Skeletal muscle satellite cell (primary cell): ENCODE data around the gene WEE2. TPM values are rescaled to one million over a fixed set of nuclear protein-coding genes. Genes with fewer than 3 reads are reported as not detected.

Source experiments
- H3K27me3 ChIP-seq: 2 replicates; pipeline ENCODE4 v1.7.0; 2013; ENCODE audit warnings: low read length; ENCODE audit not compliant: control insufficient read depth, insufficient read depth
- H3K36me3 ChIP-seq: 2 replicates; pipeline ENCODE4 v1.7.0; 2013; ENCODE audit warnings: mild to moderate bottlenecking, control low read depth, low read length; ENCODE audit not compliant: insufficient read depth
- H3K4me1 ChIP-seq: 2 replicates; pipeline ENCODE4 v1.7.0; 2013; ENCODE audit warnings: low read length; ENCODE audit not compliant: control insufficient read depth, insufficient read depth
- H3K4me2 ChIP-seq: 2 replicates; pipeline ENCODE4 v1.7.0; 2013; ENCODE audit warnings: mild to moderate bottlenecking, low read length
- H3K4me3 ChIP-seq: 2 replicates; pipeline ENCODE4 v1.7.0; 2013; ENCODE audit warnings: low read length
- H3K9ac ChIP-seq: 2 replicates; pipeline ENCODE4 v1.7.0; 2013; ENCODE audit warnings: mild to moderate bottlenecking, low read depth, low read length, moderate library complexity
- H3K9me3 ChIP-seq: replicated peaks from 2 replicates; pipeline ENCODE4 v1.7.0; 2013; ENCODE audit warnings: mild to moderate bottlenecking, control low read depth, low read length
- total RNA-seq: library from RNA; depleted of rRNA; stranded (reverse); fragments of >200 nt; gene quantifications from 2 replicates; pipeline ENCODE4 v1.2.3, GENCODE V29; 2012; rRNA removed

WEE2 gene
- not detected in 2 replicates for total RNA-seq

DNA sequence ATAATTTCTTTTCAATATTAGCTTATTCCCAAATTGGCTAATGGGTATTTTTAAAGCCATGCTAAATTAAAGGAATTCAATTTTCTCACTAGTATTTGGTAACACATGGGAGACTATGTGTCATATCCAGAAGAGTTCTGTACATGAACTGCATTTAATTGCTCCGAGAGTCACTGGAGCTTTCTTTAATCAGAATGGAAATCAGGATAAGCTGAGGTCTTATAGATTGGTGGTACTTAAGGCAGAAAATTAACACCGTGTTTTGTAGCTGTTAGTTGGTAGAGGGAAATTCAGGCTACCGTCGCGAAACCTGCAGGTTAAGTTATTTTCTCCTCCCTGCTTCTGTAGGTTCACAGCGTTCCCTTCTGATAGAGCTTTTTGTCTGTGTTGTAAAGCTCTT, at the start of gene WEE2:
WEE2 (plus strand) TSS at position 3 of the 400 bp plus-strand sequence. CDS start 406 bp downstream, outside the sequence.
- no peaks in the 10 kb centered on the region for H3K9me3 ChIP-seq
- H3K27me3 ChIP-seq: no peaks in the 10 kb centered on the region
- no peaks in the 10 kb centered on the region for H3K36me3 ChIP-seq
- no peak within 1 kb of the TSS for H3K4me3 ChIP-seq
- no peak within 1 kb of the TSS for H3K4me2 ChIP-seq
- peaks cover 12% of the 10 kb centered on the region for H3K4me1 ChIP-seq
- no peak within 1 kb of the TSS for H3K9ac ChIP-seq

GRCh38 chr7:141659501-141659900, 48.7 kb upstream of the WEE2 start:
- Histone ChIP-seq H3K4me2 (no peak overlapping the region), H3K4me3 (no peak overlapping the region), H3K36me3 (peaks cover 13% of the 10 kb centered on the region), H3K4me1 (no peaks in the 10 kb centered on the region), H3K9me3 (no peaks in the 10 kb centered on the region), H3K9ac (no peak overlapping the region), H3K27me3 (no peaks in the 10 kb centered on the region)

DNA sequence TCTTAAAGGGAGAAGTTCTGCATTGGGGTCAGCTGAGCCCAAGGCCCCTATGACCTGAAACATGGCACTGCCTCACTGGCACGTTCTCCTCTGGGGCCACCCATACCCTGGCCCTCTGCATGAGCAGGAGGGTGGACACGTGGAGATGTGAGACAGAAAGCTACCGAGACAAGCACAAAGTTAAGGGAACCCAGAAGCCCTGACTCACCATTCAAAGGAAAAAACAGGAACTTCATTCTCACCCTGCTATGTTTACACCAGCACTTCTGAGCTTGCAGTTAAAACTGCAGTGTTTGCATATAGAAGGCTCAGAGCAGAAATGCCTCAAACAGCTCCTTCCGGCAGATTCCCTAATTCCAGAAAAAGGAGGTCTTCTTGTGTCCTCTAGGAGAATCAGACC, 47.9 kb upstream of the WEE2 start:
- Histone ChIP-seq H3K4me2 (no peak overlapping the region), H3K4me1 (no peaks in the 10 kb centered on the region), H3K4me3 (no peak overlapping the region), H3K9me3 (no peaks in the 10 kb centered on the region), H3K9ac (no peak overlapping the region), H3K36me3 (peaks cover 13% of the 10 kb centered on the region), H3K27me3 (no peaks in the 10 kb centered on the region)

DNA sequence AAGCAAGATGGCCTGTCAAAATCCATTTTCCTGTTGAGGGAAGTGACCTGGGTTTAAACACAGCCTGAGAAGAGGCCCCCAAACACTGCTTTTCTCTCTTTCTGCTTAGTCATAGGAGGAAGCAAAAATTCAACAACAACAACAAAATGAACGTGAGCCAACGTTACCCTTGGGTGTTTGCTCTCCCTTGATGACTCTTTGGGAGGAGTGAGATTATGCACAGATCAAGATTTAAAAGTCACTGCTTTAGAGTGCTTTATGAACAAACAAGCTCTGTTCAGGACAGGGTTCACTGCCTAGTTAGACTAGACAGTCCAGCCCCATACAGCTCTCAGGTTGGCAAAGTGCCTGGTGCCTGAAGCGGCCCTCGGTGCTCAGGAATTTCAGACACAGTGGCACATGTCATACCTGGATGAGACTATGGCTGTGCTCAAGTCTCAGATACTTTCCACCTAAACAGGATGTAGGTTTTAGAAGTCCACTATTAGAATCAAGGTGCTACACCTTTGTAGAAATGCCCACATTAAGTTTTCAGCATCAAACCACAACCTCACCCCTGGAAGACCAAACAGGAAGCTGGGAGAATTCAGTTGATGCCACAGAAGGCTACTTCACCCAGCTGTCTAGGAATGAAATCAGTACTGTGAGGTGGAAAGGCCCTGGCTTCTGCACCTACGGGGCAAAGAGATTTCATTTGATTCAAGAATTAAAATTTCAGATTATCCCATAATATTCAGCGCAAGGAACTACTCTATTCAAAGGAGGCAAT, 44.9 kb upstream of the WEE2 start:
- Histone ChIP-seq H3K4me3 (no peak overlapping the region), H3K36me3 (peaks cover 13% of the 10 kb centered on the region), H3K9ac (no peak overlapping the region)

DNA sequence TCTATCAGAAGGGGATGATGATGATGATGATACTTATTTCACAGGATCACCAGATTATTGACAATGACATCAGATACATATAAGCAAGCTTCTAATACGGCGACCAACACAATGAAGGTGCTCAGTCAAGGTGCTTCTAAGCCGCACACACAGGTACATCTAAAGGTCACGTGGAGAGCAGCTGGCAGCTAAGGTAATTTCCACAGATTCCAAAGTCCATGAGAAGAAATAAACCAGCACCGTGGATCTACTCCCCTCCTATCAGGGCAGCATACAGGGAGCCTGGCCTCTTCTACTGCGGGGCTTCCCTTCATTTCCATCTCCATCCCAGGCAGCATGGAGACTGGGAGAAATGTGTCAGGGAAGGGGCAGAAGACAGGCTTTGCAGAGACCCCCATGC, 43.7 kb upstream of the WEE2 start:
- no peak overlapping the region for H3K4me3 ChIP-seq
- H3K4me1 ChIP-seq: no peaks in the 10 kb centered on the region
- H3K4me2 ChIP-seq: no peak overlapping the region
- no peaks in the 10 kb centered on the region for H3K9me3 ChIP-seq
- H3K9ac ChIP-seq: no peak overlapping the region
- H3K27me3 ChIP-seq: no peaks in the 10 kb centered on the region
- peaks cover 7% of the 10 kb centered on the region for H3K36me3 ChIP-seq

More for the DNA sequence above, 44.9 kb upstream of the WEE2 start:
- no peaks in the 10 kb centered on the region for H3K9me3 ChIP-seq
- no peak overlapping the region for H3K4me2 ChIP-seq
- H3K27me3 ChIP-seq: no peaks in the 10 kb centered on the region
- no peaks in the 10 kb centered on the region for H3K4me1 ChIP-seq

DNA sequence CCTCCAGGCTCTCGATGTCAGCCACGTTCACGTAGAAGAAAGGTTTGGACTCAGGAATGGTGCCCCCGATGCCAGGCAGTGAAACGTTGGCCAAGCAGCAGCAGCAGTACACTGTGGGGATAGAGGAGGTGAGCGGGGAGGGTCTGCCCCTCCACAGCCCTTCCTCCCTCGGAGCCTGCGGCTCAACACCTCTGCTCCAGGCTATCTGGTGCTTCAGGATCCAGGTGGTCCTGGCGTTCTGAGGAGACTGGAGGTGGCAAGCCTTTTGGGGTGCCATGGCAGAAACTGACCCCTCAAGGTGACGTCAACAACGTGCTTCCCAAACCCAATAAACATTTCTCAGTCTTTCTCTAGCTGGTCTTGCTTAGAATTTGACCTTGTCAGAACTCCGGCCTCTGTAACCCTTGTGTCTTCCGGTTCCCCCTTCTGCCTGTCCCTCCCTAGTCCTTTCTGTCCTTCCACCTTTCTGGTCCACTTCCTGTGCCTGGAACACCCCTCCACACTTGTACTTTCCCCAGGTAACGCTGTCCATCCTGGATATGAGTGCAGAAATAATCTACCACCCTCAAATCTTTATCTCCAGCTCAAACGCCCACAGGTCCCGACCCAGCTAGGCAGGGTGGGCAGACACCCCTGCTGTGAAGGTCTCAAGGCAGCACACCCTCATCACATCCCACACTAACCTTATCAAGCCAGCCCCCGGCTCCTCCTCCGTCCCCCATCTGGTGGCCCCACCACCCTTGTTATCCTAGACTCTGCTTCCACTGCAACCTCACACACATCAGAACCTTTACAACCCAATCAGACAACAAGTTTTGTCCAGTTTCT, 42.7 kb upstream of the WEE2 start:
- no peak overlapping the region for H3K9ac ChIP-seq
- no peaks in the 10 kb centered on the region for H3K27me3 ChIP-seq
- no peak overlapping the region for H3K4me3 ChIP-seq
- no peaks in the 10 kb centered on the region for H3K9me3 ChIP-seq
- no peak overlapping the region for H3K4me2 ChIP-seq
- no peaks in the 10 kb centered on the region for H3K4me1 ChIP-seq
- no peaks in the 10 kb centered on the region for H3K36me3 ChIP-seq

- no peak overlapping the region for H3K4me2 ChIP-seq
- no peaks in the 10 kb centered on the region for H3K27me3 ChIP-seq
- no peaks in the 10 kb centered on the region for H3K36me3 ChIP-seq
- no peaks in the 10 kb centered on the region for H3K9me3 ChIP-seq
- H3K9ac ChIP-seq: no peak overlapping the region
- H3K4me3 ChIP-seq: no peak overlapping the region
- no peaks in the 10 kb centered on the region for H3K4me1 ChIP-seq
These were observed 42.1 kb upstream of the WEE2 start for GRCh38 chr7:141666071-141666470.

DNA sequence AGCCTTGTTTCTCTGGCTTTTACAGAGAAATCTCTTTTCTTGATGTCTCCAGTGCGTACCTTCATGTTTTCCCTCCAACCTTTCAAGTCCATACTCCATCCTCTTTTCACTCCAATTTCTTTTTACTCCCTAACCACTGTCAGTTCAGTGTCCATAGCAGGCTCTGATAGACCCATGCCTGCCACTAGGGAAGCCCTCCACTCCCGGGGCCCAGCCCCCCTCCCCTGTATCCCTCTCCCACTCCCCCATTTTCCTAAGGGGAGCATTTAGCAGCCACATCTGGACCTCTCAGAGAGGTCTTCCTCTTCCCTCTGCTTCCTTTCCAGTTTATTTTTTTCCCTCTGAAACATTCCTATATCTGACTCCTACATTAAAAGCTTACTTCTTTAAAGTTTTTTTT, 39.3 kb upstream of the WEE2 start:
- Histone ChIP-seq H3K4me2 (no peak overlapping the region), H3K9me3 (no peaks in the 10 kb centered on the region), H3K9ac (no peak overlapping the region), H3K36me3 (no peaks in the 10 kb centered on the region), H3K4me1 (no peaks in the 10 kb centered on the region), H3K4me3 (no peak overlapping the region), H3K27me3 (no peaks in the 10 kb centered on the region)

DNA sequence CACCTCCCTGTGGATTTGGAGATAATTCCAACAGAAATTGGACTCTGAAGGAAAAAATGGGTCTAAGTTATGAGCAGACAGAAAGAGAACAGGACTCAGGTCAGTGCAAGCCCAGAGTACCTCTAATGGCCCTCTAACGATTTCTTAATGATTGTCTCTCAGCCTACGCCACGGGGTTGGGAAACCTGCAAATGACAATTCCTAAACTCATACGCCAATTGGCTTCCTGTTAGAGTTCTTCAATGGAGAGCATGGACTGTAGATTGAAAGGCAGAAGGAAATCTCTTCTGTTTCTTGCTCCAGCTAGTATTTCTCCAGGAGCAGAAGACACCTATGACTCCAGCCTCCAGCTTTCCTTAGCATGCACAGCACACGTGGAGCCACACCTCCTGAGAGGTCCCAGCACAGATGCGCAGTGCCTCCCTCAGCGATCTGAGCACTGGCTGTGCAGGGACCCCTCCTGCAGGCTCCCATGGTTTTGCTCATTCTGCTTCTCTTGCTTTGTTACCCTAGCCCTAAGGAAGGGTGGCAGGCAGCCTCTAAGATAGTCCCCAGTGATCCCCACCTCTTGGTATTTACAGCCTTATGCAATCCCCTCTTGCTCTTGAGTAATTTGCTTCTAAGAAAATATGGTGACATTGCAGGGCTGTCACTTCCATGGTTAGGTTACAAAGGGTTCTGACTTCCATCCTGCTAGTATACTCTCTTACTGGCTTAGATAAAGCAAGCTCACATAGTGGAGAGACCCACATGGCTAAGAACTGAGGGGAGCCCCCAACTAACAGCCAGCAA, 36.3 kb upstream of the WEE2 start:
- Histone ChIP-seq H3K4me1 (no peaks in the 10 kb centered on the region), H3K9me3 (no peaks in the 10 kb centered on the region), H3K27me3 (no peaks in the 10 kb centered on the region), H3K4me2 (no peak overlapping the region), H3K9ac (no peak overlapping the region), H3K36me3 (no peaks in the 10 kb centered on the region), H3K4me3 (no peak overlapping the region)

DNA sequence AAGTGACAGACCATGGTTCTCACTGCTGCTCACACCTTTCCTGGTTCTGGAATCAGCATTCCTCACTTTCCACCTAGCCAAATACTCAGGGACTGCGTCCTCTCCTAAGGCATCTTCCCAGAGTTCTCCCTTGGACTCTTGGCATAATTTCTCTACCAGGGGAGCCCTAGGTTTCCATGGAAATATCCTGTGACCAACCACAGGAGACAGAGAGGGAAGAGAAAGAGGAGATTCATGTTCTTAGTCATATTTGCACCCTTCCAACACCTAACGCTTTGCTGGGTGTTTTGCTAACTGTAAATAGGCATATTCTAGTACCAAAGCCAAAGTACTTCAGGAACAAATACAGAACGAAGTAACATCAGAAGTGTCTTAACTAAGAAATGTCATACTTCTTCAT, 34.8 kb upstream of the WEE2 start:
- no peaks in the 10 kb centered on the region for H3K9me3 ChIP-seq
- no peak overlapping the region for H3K9ac ChIP-seq
- no peaks in the 10 kb centered on the region for H3K36me3 ChIP-seq
- no peak overlapping the region for H3K4me2 ChIP-seq
- no peaks in the 10 kb centered on the region for H3K27me3 ChIP-seq
- H3K4me1 ChIP-seq: no peaks in the 10 kb centered on the region
- H3K4me3 ChIP-seq: no peak overlapping the region

DNA sequence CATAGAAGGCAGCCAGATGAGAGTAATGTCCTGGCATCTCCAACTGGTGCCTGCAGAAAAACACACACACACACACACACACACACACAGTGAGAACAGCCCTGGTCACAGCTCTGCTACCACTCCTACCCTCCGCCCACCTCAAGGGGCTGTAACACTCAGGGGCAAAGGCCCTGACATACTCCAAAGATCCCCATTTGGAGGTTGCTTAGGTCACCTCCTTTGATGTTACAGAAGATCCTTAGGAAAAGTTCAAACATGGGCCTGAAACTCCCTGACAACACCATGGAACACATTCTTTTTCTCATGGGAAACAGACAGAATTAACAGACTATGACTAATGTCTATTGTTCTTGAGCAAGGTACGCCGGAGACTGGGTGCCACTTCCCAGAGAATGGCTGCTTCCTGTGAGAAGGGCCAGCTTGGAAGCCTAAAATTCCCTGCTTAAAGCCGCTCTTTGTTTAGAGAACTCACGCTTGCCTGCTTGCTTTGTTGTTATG, 33.9 kb upstream of the WEE2 start:
- no peak overlapping the region for H3K4me3 ChIP-seq
- no peak overlapping the region for H3K4me2 ChIP-seq
- no peaks in the 10 kb centered on the region for H3K36me3 ChIP-seq
- no peaks in the 10 kb centered on the region for H3K9me3 ChIP-seq
- H3K27me3 ChIP-seq: no peaks in the 10 kb centered on the region
- no peak overlapping the region for H3K9ac ChIP-seq
- H3K4me1 ChIP-seq: no peaks in the 10 kb centered on the region
